ENCODE measurements around the gene JAK3. TPM values are rescaled to one million over a fixed set of nuclear protein-coding genes. Genes with fewer than 3 reads are reported as not detected.
"Not testable (repeated sequence)": the region's sequence is repeated elsewhere in the genome, so short reads cannot be mapped to it uniquely, and the experiment has no call there.

Gene JAK3
- polyA plus RNA-seq, 4 donors = 2.2 to 4.9 (median 3.6) TPM

GRCh38 chr19:17811103-17811502, 36.7 kb downstream of the JAK3 start:
- DNase-seq (ENCODE audit: low read depth in 4 of 4, low spot score in 2 of 4) = no peak

- DNase-seq (ENCODE audit: low read depth in 4 of 4, low spot score in 2 of 4) = no peak
Observed at GRCh38 chr19:17807731-17808316, 40.0 kb downstream of the JAK3 start.

GRCh38 chr19:17806945-17807344, 40.8 kb downstream of the JAK3 start:
- DNase-seq (ENCODE audit: low read depth in 4 of 4, low spot score in 2 of 4) = no peak

- DNase-seq (ENCODE audit: low read depth in 4 of 4, low spot score in 2 of 4) = no peak
Observed at GRCh38 chr19:17805427-17805826, 42.4 kb downstream of the JAK3 start.

- DNase-seq (ENCODE audit: low read depth in 4 of 4, low spot score in 2 of 4) = no peak
Observed at GRCh38 chr19:17803264-17803896, 44.4 kb downstream of the JAK3 start.

- DNase-seq (ENCODE audit: low read depth in 4 of 4, low spot score in 2 of 4) = no peak
Observed at GRCh38 chr19:17802137-17802858, 45.5 kb downstream of the JAK3 start.

GRCh38 chr19:17798599-17798998, 49.2 kb downstream of the JAK3 start:
- not testable (repeated sequence) for DNase-seq (ENCODE audit: low read depth in 4 of 4, low spot score in 2 of 4)

- no peak for DNase-seq (ENCODE audit: low read depth in 4 of 4, low spot score in 2 of 4)
Observed at GRCh38 chr19:17797424-17798201, 50.2 kb downstream of the JAK3 start.

GRCh38 chr19:17796838-17797423, 50.9 kb downstream of the JAK3 start:
- no peak for DNase-seq (ENCODE audit: low read depth in 4 of 4, low spot score in 2 of 4)

GRCh38 chr19:17796013-17796837, 51.6 kb downstream of the JAK3 start:
- DNase-seq (ENCODE audit: low read depth in 4 of 4, low spot score in 2 of 4) = no peak

- DNase-seq (ENCODE audit: low read depth in 4 of 4, low spot score in 2 of 4) = no peak
Observed at GRCh38 chr19:17795495-17795856, 52.3 kb downstream of the JAK3 start.

- DNase-seq (ENCODE audit: low read depth in 4 of 4, low spot score in 2 of 4) = no peak
Observed at GRCh38 chr19:17794731-17795494, 52.9 kb downstream of the JAK3 start, which contains the start of gene B3GNT3. B3GNT3 (plus strand) TSS chr19:17795138; CDS start chr19:17807808, 12,670 bp downstream.

- DNase-seq (ENCODE audit: low read depth in 4 of 4, low spot score in 2 of 4) = no peak
Observed at GRCh38 chr19:17794412-17794730, 53.4 kb downstream of the JAK3 start.

GRCh38 chr19:17790059-17790780, 57.6 kb downstream of the JAK3 start:
- no peak for DNase-seq (ENCODE audit: low read depth in 4 of 4, low spot score in 2 of 4)

GRCh38 chr19:17788632-17789031, 59.1 kb downstream of the JAK3 start:
- DNase-seq (ENCODE audit: low read depth in 4 of 4, low spot score in 2 of 4) = no peak

- no peak for DNase-seq (ENCODE audit: low read depth in 4 of 4, low spot score in 2 of 4)
Observed at GRCh38 chr19:17787274-17787913, 60.4 kb downstream of the JAK3 start.

- peak in 1 of 4 donors; percentile 46 for DNase-seq (ENCODE audit: low read depth in 4 of 4, low spot score in 2 of 4)
Observed at GRCh38 chr19:17784201-17785008, 63.4 kb downstream of the JAK3 start.

All from left renal cortex interstitium (tissue), 4 donors.